NCI-H1048 (cell line): Measurements from ENCODE around the gene FYN.

ENCODE experiments used
- DNase-seq: peaks from one replicate; lab custom pipeline; 2025; lab: John Stamatoyannopoulos, UW

FYN gene

DNA sequence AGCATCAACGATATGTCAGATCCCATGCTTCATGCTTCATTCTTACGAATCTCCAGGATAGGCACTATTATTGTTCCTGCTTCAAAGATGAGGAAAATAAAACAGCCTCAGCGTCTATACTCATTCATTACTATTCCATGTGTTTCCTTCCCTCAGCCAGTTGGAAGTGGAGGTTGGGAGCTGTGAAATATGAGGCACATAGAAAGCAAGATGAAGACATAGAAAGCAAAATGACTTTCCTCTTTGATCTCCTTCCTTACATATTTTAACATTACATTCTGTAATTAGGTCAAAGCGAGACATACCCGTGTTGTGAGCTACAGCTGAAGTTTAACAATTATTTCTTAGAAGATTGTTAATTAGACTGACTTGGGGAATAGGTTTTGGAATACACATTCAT is 125.4 kb downstream of the FYN start:
- DNase-seq: no peak

DNA sequence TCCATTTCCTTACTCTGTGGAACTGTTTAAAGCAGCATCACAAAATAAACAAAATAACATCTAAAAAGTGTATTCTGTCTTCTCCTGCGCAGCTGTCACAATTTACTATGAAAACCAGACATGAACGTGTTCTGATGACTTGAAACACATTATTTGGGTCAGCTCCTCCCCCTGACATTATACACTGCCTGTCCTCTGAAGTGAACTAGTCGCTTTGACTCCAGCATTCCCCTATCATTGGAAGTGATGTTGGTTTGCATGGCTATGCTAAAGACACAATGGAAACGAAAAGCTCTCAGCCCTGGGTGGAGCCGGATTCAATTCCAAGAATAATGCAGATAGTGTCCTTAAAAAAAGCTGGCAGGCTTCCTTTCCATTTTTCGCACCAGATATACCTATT is 125.9 kb downstream of the FYN start:
- no peak for DNase-seq

DNA sequence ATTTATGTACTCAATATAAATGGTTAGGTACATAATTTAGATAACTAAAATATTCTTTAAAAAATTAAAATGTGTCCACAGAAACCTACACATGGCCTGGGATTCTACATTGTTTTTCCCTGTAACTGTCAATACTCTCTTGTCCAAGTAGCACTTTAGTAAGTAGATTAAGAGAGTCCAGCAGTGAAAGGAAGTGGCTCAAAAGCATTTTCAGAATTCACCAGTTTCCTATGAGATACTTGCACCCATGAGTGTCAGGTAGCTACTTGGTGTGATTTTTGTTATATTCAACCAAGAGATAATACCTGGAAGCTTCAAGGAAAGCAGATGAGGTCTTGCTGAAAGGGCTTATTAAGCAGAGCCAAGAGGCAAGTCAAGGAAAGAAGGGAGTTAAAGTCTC is 126.3 kb downstream of the FYN start:
- DNase-seq: no peak

DNA sequence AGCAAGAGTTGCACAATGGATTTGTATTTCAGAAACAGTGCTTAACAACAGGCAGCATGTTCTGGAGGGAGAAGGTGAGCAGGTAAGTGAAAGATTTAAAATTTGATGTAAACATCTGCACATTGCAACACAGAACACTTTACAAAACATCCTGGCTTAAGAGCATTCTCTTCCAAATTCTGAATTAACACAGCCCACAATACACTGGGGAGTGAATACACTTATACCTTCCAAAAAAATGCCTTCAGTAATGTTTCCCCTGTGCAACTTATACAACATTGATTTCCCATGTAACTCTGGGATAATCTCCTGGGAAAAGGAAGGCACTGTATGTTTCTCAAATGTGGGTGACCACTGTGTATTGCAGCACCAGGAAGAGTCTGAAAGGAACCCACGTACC is 127.6 kb downstream of the FYN start:
- DNase-seq: no peak

DNA sequence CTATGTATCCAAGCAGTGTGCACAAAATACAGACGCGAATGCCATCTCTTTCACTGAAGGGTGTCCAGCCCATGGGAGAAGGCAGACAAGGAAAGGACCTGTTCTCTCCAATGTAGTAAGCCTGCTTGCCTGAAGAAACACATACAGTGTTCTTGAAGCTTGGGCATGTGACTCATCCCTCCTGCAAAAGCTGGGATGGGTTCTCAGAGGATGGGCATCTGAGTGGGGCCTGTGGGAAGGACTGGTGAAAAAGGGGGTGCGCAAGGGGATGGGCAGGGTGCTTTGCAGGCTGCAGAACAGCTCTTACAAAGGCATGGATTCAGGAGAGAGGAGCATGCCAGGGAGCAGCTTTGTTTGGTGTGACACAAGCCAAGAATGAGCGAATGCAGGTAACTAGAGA is 128.1 kb downstream of the FYN start:
- no peak for DNase-seq

DNA sequence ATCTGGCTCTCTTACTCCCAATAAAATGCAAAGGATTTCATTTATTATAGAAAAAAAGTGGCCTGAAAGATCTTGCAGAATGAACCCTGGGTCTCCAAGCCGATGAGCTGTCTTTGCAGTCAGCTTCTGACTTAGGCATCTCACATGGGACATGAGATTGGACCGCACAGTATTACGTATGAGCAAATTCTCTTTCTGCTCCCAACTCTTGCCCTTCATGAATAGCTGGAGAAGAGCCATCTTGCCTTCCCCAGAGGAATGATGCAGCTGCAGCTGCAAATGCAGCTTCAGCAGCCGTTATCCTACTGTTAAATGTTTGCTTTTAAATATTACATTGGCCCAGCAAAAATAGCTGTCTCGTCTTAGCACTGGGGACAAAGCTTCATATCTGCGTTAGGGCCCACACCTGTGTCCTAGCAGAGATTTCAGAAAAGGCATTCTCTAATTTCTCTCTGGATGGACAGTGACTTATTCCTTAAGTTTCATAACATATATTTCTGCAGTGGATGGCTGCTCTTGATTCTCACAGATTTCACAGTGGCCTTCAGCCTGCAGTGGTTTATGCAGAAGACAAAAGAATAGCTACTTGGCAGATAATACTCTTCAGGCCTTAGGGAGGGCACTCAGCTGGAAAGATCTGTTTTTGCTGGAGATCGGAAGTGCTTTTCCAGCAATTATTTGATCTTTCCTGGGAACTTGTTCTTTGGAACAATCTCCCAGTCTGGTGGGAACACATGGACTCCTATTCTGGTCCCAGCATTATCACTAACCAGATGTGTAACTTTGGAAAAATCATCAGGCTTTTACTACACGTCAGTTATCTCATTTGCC is 129.2 kb downstream of the FYN start:
- DNase-seq: no peak

DNA sequence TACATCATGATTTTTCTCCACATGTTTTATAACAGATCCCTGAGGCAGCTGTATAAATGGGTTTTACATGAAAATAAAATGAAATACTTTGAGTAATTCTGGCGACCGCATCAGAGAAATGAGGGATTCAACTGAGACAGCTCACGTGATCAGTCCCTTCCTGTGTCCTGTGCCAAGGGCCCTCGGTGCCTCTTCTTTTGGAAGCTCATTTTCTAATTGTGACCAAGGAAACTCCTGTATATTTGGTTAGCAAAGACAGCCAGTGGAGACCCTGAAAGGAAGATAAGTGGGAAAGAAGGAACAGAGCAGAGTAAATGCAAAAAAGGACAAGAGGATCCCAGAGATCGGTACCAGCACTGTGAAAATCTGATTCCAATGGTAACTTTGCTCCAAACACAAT is 129.9 kb downstream of the FYN start:
- no peak for DNase-seq

DNA sequence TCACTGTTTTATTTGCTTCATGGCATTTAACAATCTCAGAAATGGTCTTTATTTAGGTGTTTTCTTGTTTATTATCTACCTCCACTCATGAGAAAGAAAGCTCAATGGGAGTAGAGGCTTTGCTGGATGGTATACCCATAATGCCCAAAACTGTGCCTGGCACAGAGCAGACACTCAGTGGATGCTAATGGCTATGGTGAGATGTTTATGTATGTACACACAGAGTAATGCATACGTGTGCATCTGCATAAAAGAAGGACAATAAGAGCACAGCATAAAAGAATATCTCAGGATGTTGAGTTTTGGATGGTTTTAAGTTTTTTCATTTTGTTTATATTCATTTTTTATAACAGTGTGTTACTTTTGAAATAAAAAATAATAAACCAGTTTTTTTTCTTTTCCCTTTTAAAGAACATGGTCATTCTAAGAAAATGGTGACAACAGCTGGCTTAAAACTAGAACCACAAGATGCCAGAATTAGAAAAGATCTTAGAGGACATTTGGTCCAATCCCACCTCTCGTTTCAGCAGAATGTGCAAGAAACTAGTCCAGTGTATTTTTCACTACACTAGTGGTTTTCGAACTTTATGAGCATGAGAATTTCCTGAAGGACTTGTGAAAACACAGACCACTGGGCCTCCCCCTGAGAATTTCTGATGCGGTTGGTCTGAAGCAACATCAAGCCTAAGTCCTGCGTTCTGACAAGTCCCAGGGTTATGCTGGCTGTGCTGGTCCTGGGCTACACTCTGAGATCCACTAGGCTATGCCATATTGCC is 131.9 kb downstream of the FYN start:
- DNase-seq: no peak

DNA sequence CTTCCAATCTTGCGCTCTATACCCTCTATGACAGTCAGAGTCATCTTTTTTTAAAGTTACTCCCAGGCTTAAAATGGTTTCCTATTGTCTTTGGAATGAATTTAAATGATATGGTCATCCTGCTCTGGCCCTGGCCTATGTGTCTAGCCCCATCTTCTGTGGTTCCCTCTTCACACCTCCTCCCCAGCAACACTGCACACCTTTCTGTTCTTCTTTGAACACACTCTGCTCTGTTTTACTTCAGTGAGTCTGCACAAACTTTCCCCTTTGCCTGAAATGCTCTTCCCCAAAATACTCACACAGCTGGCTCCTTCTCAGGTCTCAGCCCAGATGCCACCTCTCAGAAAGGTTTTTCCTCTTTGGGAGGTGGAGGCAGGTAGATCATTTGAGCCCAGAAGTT is 132.7 kb downstream of the FYN start:
- DNase-seq: no peak

DNA sequence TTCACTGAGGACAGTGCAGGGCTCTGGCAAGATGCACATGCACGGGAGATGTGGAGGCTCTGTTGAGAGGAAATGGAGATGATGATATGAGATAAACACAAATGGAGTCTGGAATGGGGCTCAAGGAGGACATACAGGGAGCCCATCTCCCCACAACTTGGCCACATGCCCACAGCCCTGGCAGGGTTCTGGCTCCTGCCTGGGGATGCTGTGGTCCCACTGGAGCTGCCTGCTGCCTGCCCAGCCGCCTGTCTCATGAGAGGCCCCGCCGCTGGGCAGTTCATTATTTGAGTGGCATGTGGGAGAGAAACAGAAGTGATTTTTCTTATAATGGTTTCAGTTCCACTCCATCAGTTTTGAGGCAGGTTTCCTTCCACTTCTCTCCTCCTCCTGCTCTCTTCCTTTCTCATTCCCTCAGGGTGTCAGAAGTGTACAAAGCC is 134.0 kb downstream of the FYN start:
- no peak for DNase-seq

DNA sequence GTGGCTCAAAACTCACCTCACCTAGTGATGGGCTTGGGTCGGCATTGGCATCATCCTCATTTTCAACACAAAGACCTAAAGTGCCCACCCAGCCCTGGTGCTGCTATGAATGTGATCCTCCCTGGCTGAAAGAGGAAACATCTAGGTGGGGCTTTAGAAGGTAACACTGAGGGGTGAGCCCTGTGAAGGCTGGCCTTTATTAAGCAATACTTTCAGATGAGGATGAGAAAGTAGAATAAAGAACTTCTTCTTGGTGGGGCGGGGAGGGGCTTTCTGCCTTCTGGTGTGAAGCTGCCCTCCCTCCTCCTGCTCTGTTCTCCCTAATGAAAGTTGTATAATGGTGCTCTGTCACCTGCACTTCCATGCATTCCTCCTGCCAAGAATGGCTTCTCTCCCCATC is 134.6 kb downstream of the FYN start:
- DNase-seq: no peak

DNA sequence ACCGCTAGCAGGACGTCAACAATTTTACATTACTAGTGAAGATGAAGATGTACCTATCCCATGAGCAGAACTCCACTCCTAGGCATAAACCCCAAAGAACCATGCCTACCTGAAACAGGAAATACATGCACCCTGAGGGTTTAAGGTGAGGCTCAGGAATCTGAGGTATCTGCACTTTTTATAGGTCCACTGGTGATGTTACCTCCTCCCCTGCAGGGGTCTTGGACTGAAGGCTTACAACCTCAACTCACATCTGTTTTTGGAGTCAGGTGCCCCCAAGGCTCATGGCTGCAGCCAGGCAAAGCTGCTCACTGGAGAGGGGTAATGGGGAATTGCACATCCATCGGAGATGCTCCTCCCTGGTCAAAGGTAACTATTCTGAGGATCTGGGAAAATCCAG is 135.1 kb downstream of the FYN start:
- DNase-seq: no peak

DNA sequence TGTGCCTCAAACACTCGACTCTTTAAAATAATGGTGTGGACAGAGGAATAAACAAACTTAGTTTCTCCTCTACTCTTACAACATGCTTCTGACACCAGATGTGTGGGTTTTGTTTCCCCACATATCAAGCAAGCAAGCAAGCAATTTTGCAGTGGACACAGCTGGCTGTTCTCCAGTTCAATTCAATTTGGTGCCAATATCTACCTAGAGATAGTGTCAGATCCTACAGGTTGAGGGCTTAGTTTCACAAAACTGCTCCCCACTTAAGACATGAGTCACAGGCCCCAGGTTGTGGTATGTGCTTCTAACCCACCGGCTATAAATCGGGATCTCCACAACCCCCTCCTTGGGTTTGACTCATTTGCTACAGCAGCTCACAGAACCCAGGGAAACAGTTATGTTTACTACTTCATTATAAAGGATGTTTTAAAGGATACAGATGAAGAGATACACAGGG is 136.2 kb downstream of the FYN start:
- DNase-seq: no peak

DNA sequence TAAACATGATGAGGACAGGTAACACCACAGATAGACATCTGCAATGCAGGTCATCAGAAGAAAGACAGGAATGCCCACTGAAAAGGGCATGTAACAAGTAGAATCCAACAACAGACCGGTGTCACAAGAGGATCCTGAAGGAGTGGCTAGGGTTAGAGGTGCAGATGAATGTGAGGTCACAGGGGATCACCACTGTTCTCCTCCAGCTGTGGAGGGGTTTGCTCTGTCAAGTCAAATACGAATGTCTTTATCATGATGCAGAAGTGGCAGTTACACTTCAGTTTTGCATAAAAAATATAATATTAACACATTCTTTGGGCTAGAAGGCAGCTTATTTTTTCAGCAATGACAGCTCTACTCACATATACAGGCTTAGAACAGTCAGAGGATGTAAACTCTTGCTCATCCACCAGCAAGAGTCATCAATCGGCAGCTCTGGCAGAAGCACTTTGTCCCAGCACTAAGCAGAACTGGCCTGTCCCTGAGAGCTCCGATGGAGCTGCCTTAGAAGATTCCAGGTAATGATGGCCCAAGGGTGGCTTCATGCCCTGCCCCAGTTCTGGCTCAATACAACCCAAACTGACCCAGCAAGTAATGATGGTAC is 137.1 kb downstream of the FYN start:
- no peak for DNase-seq

DNA sequence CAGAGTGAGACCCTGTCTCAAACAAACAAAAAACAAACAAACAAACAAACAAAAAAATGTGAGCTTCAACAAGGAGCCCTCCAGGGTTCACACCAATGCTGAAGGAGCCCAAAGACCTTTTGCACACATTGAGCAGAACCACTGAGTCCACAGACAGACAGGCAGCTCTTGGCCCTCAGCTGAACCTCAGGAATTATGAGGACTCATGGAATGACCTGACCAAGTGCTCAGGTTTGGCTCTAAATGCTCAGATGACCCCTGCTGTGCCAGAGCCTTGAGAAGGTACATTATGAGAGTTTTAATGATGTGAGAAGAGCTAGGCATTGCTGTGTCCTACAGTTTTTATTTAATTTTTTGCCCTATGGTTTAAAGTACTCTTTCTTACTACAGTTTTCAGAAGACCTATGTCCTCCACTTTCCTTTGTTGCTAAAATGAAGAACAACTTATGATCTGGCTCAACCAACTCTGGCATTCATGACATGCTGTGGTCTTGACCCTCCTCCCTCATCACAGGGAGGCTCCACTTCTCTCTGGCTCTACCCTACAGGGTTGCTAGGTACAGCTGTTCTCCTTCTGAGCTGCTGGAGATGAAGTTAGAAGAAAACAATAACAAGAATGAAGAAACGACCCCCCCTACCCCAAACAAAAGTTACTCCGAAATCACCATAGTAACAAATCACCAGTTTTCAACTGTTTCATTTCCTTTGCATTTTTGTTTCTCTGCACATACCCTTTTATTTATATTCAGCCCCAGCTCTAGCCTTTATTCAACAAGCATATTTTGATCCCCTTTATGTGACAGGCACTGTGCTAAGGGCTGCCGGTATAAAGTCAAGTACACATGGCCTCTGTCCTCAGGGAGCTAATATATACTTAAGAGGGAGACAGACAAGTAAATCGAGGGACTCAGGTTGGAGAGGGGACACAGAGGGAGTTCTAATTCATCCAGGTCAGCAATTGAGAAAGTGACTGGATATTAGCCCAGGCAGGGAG is 138.9 kb downstream of the FYN start:
- DNase-seq: no peak

DNA sequence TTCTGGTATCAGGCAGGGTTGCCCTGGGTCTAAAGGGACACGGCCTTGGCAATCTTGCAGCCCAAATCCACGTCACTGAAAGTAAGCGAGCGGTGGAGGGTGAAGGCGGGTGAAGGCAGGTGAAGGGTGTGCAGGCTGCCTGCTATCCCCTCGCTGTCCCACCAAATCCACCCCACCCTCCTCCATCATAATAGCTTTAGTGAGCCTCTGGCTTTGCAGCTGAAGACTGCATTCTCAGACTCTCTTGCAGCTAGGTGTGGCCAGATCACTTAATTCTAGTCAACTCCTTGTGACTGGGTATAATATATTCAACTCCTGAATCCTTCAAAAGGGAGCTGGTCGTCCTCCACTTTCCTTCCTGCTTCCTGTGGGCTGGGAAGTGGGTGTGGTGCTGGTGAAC is 140.9 kb downstream of the FYN start:
- DNase-seq: no peak

DNA sequence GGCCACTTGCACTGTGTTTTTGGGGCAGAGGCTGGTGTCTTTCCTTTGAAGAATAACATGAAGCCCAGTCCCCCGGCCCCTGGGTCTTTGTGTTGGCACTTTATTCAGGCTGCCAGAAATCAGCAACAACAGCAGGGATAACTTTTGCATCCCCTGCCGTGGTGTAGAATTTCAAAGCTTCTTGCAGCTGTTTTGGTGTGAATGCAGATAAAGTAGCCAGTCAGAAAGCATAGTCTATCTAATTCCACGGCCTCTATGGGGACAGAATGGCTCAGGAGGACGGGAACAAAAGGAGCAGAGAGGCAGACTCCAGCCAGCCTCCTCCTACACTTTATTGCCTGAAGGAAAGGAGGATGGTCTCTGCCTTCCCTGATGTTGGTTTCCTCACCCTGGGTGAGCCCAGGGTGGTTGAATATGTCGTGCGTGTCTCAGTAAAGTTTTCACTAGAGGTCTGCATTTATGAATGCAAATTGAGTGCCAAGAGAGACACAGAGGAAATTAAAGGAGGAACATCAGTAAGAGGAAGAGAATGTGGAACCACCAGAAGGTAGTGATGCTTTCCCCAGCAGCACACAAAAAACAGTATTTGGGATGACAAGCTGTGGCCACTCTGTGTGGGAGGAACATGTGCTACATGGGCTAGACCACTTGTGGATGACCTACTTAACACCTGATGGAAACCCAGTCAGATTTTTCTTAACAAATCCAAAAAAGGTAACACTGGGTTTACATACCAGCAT is 141.6 kb downstream of the FYN start:
- DNase-seq: no peak

DNA sequence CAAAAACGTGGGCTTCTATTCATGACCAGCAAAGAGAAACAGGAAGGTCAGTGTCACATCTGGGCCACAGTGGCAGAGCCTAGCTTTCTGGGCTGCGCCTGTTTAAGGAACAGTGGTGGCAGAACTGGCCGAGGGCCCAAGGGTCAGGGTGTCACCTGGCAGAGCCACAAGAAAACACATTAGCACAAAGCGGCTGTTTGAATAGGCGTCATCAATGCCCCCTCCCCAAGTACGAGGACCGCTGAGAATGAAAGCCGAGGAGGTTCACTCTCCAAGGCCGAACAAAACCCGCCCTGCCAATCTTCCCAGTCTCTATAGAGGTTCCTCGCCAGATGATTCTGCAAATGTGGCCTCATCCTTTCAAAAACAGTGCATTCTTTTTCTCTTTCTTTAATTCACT is 142.4 kb downstream of the FYN start:
- no peak for DNase-seq

DNA sequence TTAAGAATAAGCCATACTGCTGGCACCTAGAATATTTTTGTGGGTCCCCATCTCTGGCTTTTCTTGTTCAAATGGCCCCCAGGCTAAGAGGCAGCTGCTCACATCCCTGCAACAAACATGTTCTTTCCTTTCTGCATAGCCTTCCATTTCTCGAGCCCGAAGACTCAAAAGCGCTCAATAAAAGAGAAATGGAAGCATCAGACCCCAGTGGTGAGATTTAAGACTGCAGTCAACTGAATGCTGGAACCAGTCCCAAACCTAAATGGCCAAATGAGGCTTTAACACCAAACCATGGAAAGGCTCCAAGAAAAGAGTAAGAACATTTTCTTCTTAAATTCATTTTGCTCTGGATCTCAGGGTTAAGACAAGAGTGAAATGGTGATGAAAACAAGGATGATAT is 145.4 kb downstream of the FYN start:
- no peak for DNase-seq

DNA sequence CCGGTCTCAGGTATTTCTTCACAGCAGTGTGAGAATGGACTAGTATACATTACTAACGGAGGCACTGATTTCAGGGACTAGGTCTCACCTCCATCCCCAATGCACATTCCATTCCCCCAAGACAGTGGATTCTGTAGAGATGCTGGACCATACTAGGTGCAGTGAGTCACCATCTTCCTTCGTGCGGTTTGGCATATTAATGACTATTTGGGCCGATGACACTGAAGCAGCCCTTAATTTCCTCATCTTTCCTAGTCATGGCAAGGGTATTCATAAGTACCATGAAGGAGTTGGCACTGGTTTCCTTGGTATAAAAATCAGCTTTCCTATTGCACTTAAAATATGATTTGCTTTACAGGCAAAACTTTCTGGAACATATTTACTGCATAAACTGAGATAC is 146.2 kb downstream of the FYN start:
- no peak for DNase-seq
